Measurements from ENCODE around the gene PGM5. TPM values are rescaled to one million over a fixed set of nuclear protein-coding genes. Genes with fewer than 3 reads are reported as not detected.
"Not testable (repeated sequence)": the region's sequence is repeated elsewhere in the genome, so short reads cannot be mapped to it uniquely, and the experiment has no call there.

Gene PGM5
- 0.64 TPM for polyA plus RNA-seq (2013, experiment 1 of 2)
- polyA plus RNA-seq (2013, experiment 2 of 2) = 0.53 TPM

GRCh38 chr9:68356380-68357118 is at the start of gene PGM5:
TSS of gene PGM5 (plus strand) at chr9:68356611. CDS start at chr9:68357128, 517 bp downstream.
- not testable (repeated sequence) for H3K9me3 ChIP-seq (replicated peaks in 1 of 2; ENCODE audit: control insufficient read depth in 2 of 2, insufficient read depth in 1 of 2, low read depth in 1 of 2, low read length in 2 of 2); H2BK12ac ChIP-seq (ENCODE audit: low read length); H3K4ac ChIP-seq (ENCODE audit: low read length); H3K79me1 ChIP-seq (ENCODE audit: low read depth, low read length); H3K4me1 ChIP-seq (ENCODE audit: control insufficient read depth in 2 of 2, insufficient read depth in 1 of 2, low read depth in 1 of 2, low read length in 2 of 2); H3K23ac ChIP-seq (ENCODE audit: low read depth, low read length, poor library complexity); H4K91ac ChIP-seq (ENCODE audit: low read depth, low read length, poor library complexity); H2AK5ac ChIP-seq (ENCODE audit: low read depth, low read length); H3K36me3 ChIP-seq (replicated peaks in 1 of 2; ENCODE audit: control insufficient read depth in 2 of 2, insufficient read depth in 2 of 2, low read length in 2 of 2); H3K27ac ChIP-seq (replicated peaks; ENCODE audit: low read length); H2BK15ac ChIP-seq (ENCODE audit: low read length); H2BK5ac ChIP-seq (ENCODE audit: low read length); H2BK120ac ChIP-seq (ENCODE audit: low read depth, low read length); DNase-seq (ENCODE audit: low spot score); H4K8ac ChIP-seq (ENCODE audit: low read depth, low read length)
- Histone ChIP-seq H3K18ac (ENCODE audit: low read length) (peak within 1 kb of the TSS; percentile 71), H2AFZ (ENCODE audit: low read length) (peak within 1 kb of the TSS; percentile 89), H3K4me2 (ENCODE audit: insufficient read depth, low read length, poor library complexity, severe bottlenecking) (peak within 1 kb of the TSS; percentile 73), H3K4me3 (ENCODE audit: low read length in 2 of 2) (peak within 1 kb of the TSS; percentile 34 to 79), H3K27me3 (ENCODE audit: control insufficient read depth in 3 of 3, insufficient read depth in 3 of 3, low read depth in 1 of 3, low read length in 3 of 3) (peaks cover 0 to 44% (median 10%) of the 10 kb centered on the region in 3 experiments), H3K14ac (ENCODE audit: low read length) (peak within 1 kb of the TSS; percentile 38), H3K9ac (ENCODE audit: low read depth, low read length, poor library complexity) (peak within 1 kb of the TSS; percentile 44)
- no CpG with 5 or more reads among the region's 58 CpGs for WGBS, 2 donors (ENCODE audit: extremely low coverage in 2 of 2, insufficient read length in 2 of 2, insufficient replicate concordance in 1 of 2)

DNA sequence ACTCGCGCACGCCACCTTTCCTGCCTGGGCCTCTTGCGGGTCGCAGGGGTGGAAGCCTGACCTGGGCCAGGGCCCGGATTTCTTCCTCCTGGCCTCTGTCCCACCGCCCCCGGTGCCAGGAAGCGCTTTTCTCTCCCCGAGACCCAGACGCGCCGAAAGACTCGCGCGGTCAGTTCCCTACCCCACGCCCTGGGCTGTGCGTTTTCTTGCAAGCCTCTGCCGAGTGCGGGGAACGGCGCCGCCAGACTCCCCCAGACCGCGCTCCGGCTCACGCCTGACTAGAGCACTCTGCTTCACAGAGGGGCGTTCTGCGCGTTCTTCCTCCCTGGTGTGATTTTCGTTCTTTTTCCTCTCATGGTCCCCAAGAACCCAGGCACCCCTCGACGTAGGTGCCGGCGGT is 49.3 kb upstream of the PGM5 start:
- not testable (repeated sequence) for H2AFZ ChIP-seq (ENCODE audit: low read length); H4K8ac ChIP-seq (ENCODE audit: low read depth, low read length); H3K4me1 ChIP-seq (ENCODE audit: control insufficient read depth in 2 of 2, insufficient read depth in 1 of 2, low read depth in 1 of 2, low read length in 2 of 2); H2BK15ac ChIP-seq (ENCODE audit: low read length); H3K4me2 ChIP-seq (ENCODE audit: insufficient read depth, low read length, poor library complexity, severe bottlenecking); H3K9me3 ChIP-seq (replicated peaks in 1 of 2; ENCODE audit: control insufficient read depth in 2 of 2, insufficient read depth in 1 of 2, low read depth in 1 of 2, low read length in 2 of 2); H2BK5ac ChIP-seq (ENCODE audit: low read length); H3K18ac ChIP-seq (ENCODE audit: low read length); H3K79me1 ChIP-seq (ENCODE audit: low read depth, low read length); H3K9ac ChIP-seq (ENCODE audit: low read depth, low read length, poor library complexity); H3K36me3 ChIP-seq (replicated peaks in 1 of 2; ENCODE audit: control insufficient read depth in 2 of 2, insufficient read depth in 2 of 2, low read length in 2 of 2); H2BK120ac ChIP-seq (ENCODE audit: low read depth, low read length); H3K27me3 ChIP-seq (ENCODE audit: control insufficient read depth in 3 of 3, insufficient read depth in 3 of 3, low read depth in 1 of 3, low read length in 3 of 3); H3K27ac ChIP-seq (replicated peaks; ENCODE audit: low read length); H4K91ac ChIP-seq (ENCODE audit: low read depth, low read length, poor library complexity); H3K14ac ChIP-seq (ENCODE audit: low read length); H2BK12ac ChIP-seq (ENCODE audit: low read length); H3K4ac ChIP-seq (ENCODE audit: low read length); H2AK5ac ChIP-seq (ENCODE audit: low read depth, low read length); DNase-seq (ENCODE audit: low spot score); H3K23ac ChIP-seq (ENCODE audit: low read depth, low read length, poor library complexity); H3K4me3 ChIP-seq (ENCODE audit: low read length in 2 of 2)
- no CpG with 5 or more reads among the region's 35 CpGs for WGBS, 2 donors (ENCODE audit: extremely low coverage in 2 of 2, insufficient read length in 2 of 2, insufficient replicate concordance in 1 of 2)

DNA sequence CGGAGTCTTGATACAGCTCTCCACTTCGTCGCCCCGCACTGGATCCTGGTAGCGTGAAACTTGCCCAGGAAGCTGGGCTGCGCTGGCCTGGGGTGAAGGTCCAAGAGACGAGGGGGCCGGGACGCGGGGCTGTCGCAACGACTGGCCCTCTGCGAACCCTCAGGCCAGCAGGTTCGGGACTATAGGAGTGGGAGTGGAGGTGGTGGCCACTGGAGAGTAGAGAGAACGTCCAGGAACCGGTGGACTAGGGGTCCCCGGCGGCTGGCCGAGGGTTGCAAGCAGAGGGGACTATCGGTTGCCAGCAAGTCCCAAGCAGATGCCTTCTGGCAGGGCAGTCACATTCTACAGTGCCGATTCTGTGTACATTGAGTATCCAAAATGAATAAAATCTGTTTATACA is 48.8 kb upstream of the PGM5 start:
- H2AFZ ChIP-seq (ENCODE audit: low read length); H2BK120ac ChIP-seq (ENCODE audit: low read depth, low read length); H3K27ac ChIP-seq (replicated peaks; ENCODE audit: low read length); H4K91ac ChIP-seq (ENCODE audit: low read depth, low read length, poor library complexity); H3K79me1 ChIP-seq (ENCODE audit: low read depth, low read length); H3K4ac ChIP-seq (ENCODE audit: low read length); H3K18ac ChIP-seq (ENCODE audit: low read length); H4K8ac ChIP-seq (ENCODE audit: low read depth, low read length); H2BK12ac ChIP-seq (ENCODE audit: low read length); H2BK5ac ChIP-seq (ENCODE audit: low read length); H3K27me3 ChIP-seq (ENCODE audit: control insufficient read depth in 3 of 3, insufficient read depth in 3 of 3, low read depth in 1 of 3, low read length in 3 of 3); H3K23ac ChIP-seq (ENCODE audit: low read depth, low read length, poor library complexity); H3K4me1 ChIP-seq (ENCODE audit: control insufficient read depth in 2 of 2, insufficient read depth in 1 of 2, low read depth in 1 of 2, low read length in 2 of 2); H3K4me3 ChIP-seq (ENCODE audit: low read length in 2 of 2); DNase-seq (ENCODE audit: low spot score); H3K36me3 ChIP-seq (replicated peaks in 1 of 2; ENCODE audit: control insufficient read depth in 2 of 2, insufficient read depth in 2 of 2, low read length in 2 of 2); H3K4me2 ChIP-seq (ENCODE audit: insufficient read depth, low read length, poor library complexity, severe bottlenecking); H3K9me3 ChIP-seq (replicated peaks in 1 of 2; ENCODE audit: control insufficient read depth in 2 of 2, insufficient read depth in 1 of 2, low read depth in 1 of 2, low read length in 2 of 2); H2AK5ac ChIP-seq (ENCODE audit: low read depth, low read length); H3K14ac ChIP-seq (ENCODE audit: low read length); H2BK15ac ChIP-seq (ENCODE audit: low read length); H3K9ac ChIP-seq (ENCODE audit: low read depth, low read length, poor library complexity): not testable (repeated sequence)
- WGBS, 2 donors (ENCODE audit: extremely low coverage in 2 of 2, insufficient read length in 2 of 2, insufficient replicate concordance in 1 of 2) = no CpG with 5 or more reads among the region's 21 CpGs

DNA sequence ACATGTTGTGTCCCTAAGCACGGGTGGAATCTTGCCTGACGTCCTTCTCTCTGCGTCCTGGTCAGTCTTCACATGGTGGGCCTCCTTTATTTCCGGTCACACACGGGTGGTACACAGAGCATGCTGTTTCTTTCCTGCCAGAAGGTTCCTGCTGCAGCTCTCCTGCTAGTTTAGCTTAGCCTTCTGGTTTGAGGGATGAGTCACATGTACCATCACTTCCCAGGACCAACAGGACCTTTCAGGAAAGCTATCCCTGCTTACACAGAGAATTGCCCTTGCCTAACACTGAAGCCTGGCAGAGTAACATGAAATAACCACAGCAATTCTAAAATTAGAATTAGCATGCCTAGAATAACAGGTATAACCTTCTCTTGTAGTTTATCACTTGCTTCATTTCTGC is 45.2 kb upstream of the PGM5 start:
- not testable (repeated sequence) for H2AK5ac ChIP-seq (ENCODE audit: low read depth, low read length); H3K14ac ChIP-seq (ENCODE audit: low read length); H4K91ac ChIP-seq (ENCODE audit: low read depth, low read length, poor library complexity); H2BK5ac ChIP-seq (ENCODE audit: low read length); H3K4ac ChIP-seq (ENCODE audit: low read length); DNase-seq (ENCODE audit: low spot score); H3K18ac ChIP-seq (ENCODE audit: low read length); H2BK12ac ChIP-seq (ENCODE audit: low read length); H3K36me3 ChIP-seq (replicated peaks in 1 of 2; ENCODE audit: control insufficient read depth in 2 of 2, insufficient read depth in 2 of 2, low read length in 2 of 2); H3K4me3 ChIP-seq (ENCODE audit: low read length in 2 of 2); H3K4me1 ChIP-seq (ENCODE audit: control insufficient read depth in 2 of 2, insufficient read depth in 1 of 2, low read depth in 1 of 2, low read length in 2 of 2); H2AFZ ChIP-seq (ENCODE audit: low read length); H3K23ac ChIP-seq (ENCODE audit: low read depth, low read length, poor library complexity); H3K27me3 ChIP-seq (ENCODE audit: control insufficient read depth in 3 of 3, insufficient read depth in 3 of 3, low read depth in 1 of 3, low read length in 3 of 3); H3K4me2 ChIP-seq (ENCODE audit: insufficient read depth, low read length, poor library complexity, severe bottlenecking); H3K79me1 ChIP-seq (ENCODE audit: low read depth, low read length); H4K8ac ChIP-seq (ENCODE audit: low read depth, low read length); H2BK120ac ChIP-seq (ENCODE audit: low read depth, low read length); H3K9me3 ChIP-seq (replicated peaks in 1 of 2; ENCODE audit: control insufficient read depth in 2 of 2, insufficient read depth in 1 of 2, low read depth in 1 of 2, low read length in 2 of 2); H3K27ac ChIP-seq (replicated peaks; ENCODE audit: low read length); H3K9ac ChIP-seq (ENCODE audit: low read depth, low read length, poor library complexity); H2BK15ac ChIP-seq (ENCODE audit: low read length)
- no CpG with 5 or more reads among the region's 5 CpGs for WGBS, 2 donors (ENCODE audit: extremely low coverage in 2 of 2, insufficient read length in 2 of 2, insufficient replicate concordance in 1 of 2)

Measured in neuronal stem cell (in vitro differentiated cells).